Natural killer cell (primary cell): ENCODE data around the gene E2F7. TPM values are rescaled to one million over a fixed set of nuclear protein-coding genes. Genes with fewer than 3 reads are reported as not detected.
A peak's percentile ranks its signal among the peaks of the same experiment; 100 is the strongest.

Experiments
- ATAC-seq, 3 donors: fragments of 150-1000 bp in 2 of 3; fragments of 200-7000 bp in 1 of 3; cut with Tn5 transposase; 1 replicate in 1 of 3; 2 replicates in 2 of 3; pipeline ENCODE4 v1.10.0; 2021; ENCODE audit warnings: mild to moderate bottlenecking in 2 of 3, moderate library complexity in 2 of 3
- DNase-seq, 2 donors: peaks; one replicate each; pipeline versions ENCODE4 v3.0.0 to v3.0.0-alpha.2; 2013 to 2021; ENCODE audit warnings: mixed read lengths in 1 of 2
- H3K27ac ChIP-seq: one replicate; pipeline ENCODE4 v1.5.1; 2013; ENCODE audit warnings: mild to moderate bottlenecking, low read length
- H3K27me3 ChIP-seq: one replicate; pipeline ENCODE4 v1.6.1; 2013; ENCODE audit warnings: low read length; ENCODE audit not compliant: control insufficient read depth, insufficient read depth
- H3K36me3 ChIP-seq: one replicate; pipeline ENCODE4 v1.6.1; 2013; ENCODE audit warnings: low read length; ENCODE audit not compliant: control insufficient read depth, insufficient read depth
- H3K4me1 ChIP-seq: one replicate; pipeline ENCODE4 v1.6.1; 2013; ENCODE audit warnings: low read length; ENCODE audit not compliant: control insufficient read depth, insufficient read depth
- H3K4me3 ChIP-seq: one replicate; pipeline ENCODE4 v1.5.1; 2013; ENCODE audit warnings: low read length
- H3K9me3 ChIP-seq: one replicate; pipeline ENCODE4 v1.6.1; 2013; ENCODE audit warnings: low read length; ENCODE audit not compliant: control insufficient read depth, insufficient read depth
- H3K27ac Mint-ChIP-seq, 2 donors: one replicate each; pipeline ENCODE4 v1.8.0; 2022; ENCODE audit warnings: mild to moderate bottlenecking in 2 of 2, mixed read lengths in 2 of 2, moderate library complexity in 1 of 2
- H3K27me3 Mint-ChIP-seq, 2 donors: one replicate each; pipeline ENCODE4 v1.8.0; 2022; ENCODE audit warnings: low read depth in 2 of 2, mixed read lengths in 2 of 2
- H3K36me3 Mint-ChIP-seq: one replicate; pipeline ENCODE4 v1.8.0; 2022; ENCODE audit warnings: mixed read lengths
- H3K4me1 Mint-ChIP-seq, 2 donors: one replicate each; pipeline ENCODE4 v1.8.0; 2022; ENCODE audit warnings: mixed read lengths in 2 of 2
- H3K4me3 Mint-ChIP-seq: one replicate; pipeline ENCODE4 v1.8.0; 2022; ENCODE audit warnings: mild to moderate bottlenecking, moderate library complexity, mixed read lengths
- H3K9me3 Mint-ChIP-seq, 2 donors: one replicate each; pipeline ENCODE4 v1.8.0; 2022; ENCODE audit warnings: mixed read lengths in 2 of 2
- CTCF ChIP-seq: fragments of 200-600 bp; IDR thresholded peaks from one replicate; pipeline ENCODE4 v1.8.0; 2022; ENCODE audit warnings: antibody characterized with exemption
- WGBS: methylation state at CpG from one replicate; pipeline ENCODE4 v1.1.7; 2013; ENCODE audit warnings: missing lambda C conversion rate; ENCODE audit not compliant: insufficient coverage; 5-methylcytosine and 5-hydroxymethylcytosine counted together
- intact Hi-C: fragments of 100-400 bp; cut with micrococcal nuclease; formaldehyde crosslinking; loops from one replicate; pipeline ENCODE4 v1.14.2; 2022
- total RNA-seq, 4 donors: library from RNA; stranded (reverse); fragments of 120-200 nt in 1 of 4; gene quantifications; one replicate each; pipeline versions ENCODE4 v1.2.3 to v1.2.4, GENCODE V29; 2013 to 2022

E2F7 gene
- total RNA-seq = 1 to 10 TPM in 1 of 3 donors, under 1 TPM in 2; 0.30 to 1.1 (median 0.59) TPM
- total RNA-seq (2013) = 0.59 TPM

- Histone ChIP-seq H3K9me3 (no peaks in the 10 kb centered on the region), H3K27ac (no peak within 1 kb of the TSS), H3K4me3 (peak within 1 kb of the TSS; percentile 71), H3K4me1 (peaks cover 11% of the 10 kb centered on the region), H3K36me3 (no peaks in the 10 kb centered on the region), H3K27me3 (peaks cover 3% of the 10 kb centered on the region)
- peaks cover 7% of the 10 kb centered on the region in 2 donors for H3K27me3 Mint-ChIP-seq
- DNase-seq (peak; percentile 74 to 84), ATAC-seq (peak; percentile 89 to 91 (median 90))
- H3K4me3 Mint-ChIP-seq = peak within 1 kb of the TSS; percentile 90
- no peaks in the 10 kb centered on the region for H3K36me3 Mint-ChIP-seq
- intact Hi-C loops = no loop called here
- TF ChIP-seq CTCF = no peak
- H3K27ac Mint-ChIP-seq = peak within 1 kb of the TSS in 1 of 2 donors; percentile 72
- H3K4me1 Mint-ChIP-seq = peaks cover 13% of the 10 kb centered on the region in 2 donors
- under 1% methylated on average over 87 of the region's 87 CpGs for WGBS
- no peaks in the 10 kb centered on the region for H3K9me3 Mint-ChIP-seq
Observed at GRCh38 chr12:77065361-77066204, at the start of gene E2F7. Gene E2F7 (minus strand): TSS chr12:77065569. CDS start chr12:77064635, 934 bp downstream.

- intact Hi-C loops = no loop called here
- Mint-ChIP-seq H3K4me1 (no peaks in the 10 kb centered on the region), H3K9me3 (peaks cover 3 to 7% of the 10 kb centered on the region in 2 donors), H3K27me3 (no peaks in the 10 kb centered on the region), H3K36me3 (peaks cover 5% of the 10 kb centered on the region), H3K4me3 (no peak overlapping the region), H3K27ac (no peak overlapping the region)
- Histone ChIP-seq H3K27ac (no peak overlapping the region), H3K36me3 (no peaks in the 10 kb centered on the region), H3K4me1 (no peaks in the 10 kb centered on the region), H3K27me3 (peaks cover 2% of the 10 kb centered on the region), H3K4me3 (no peak overlapping the region), H3K9me3 (no peaks in the 10 kb centered on the region)
- no peak for ATAC-seq
- WGBS = 67% methylated on average over 1 of the region's 4 CpGs
- no peak for TF ChIP-seq CTCF
- no peak for DNase-seq
Observed at GRCh38 chr12:77113971-77114370, 48.6 kb upstream of the E2F7 start.

- no peak overlapping the region for H3K4me3 Mint-ChIP-seq
- peaks cover 5% of the 10 kb centered on the region for H3K36me3 Mint-ChIP-seq
- WGBS = no CpG with 5 or more reads among the region's 1 CpG
- Histone ChIP-seq H3K4me1 (no peaks in the 10 kb centered on the region), H3K9me3 (no peaks in the 10 kb centered on the region), H3K27ac (no peak overlapping the region), H3K27me3 (no peaks in the 10 kb centered on the region), H3K4me3 (no peak overlapping the region), H3K36me3 (no peaks in the 10 kb centered on the region)
- no peak overlapping the region for H3K27ac Mint-ChIP-seq
- DNase-seq (no peak), ATAC-seq (no peak)
- H3K9me3 Mint-ChIP-seq = peaks cover 3 to 7% of the 10 kb centered on the region in 2 donors
- no peak for TF ChIP-seq CTCF
- no peaks in the 10 kb centered on the region for H3K27me3 Mint-ChIP-seq
- no peaks in the 10 kb centered on the region for H3K4me1 Mint-ChIP-seq
- intact Hi-C loops = no loop called here
Observed at GRCh38 chr12:77108707-77109106, 43.3 kb upstream of the E2F7 start.
